Liver (tissue), 9 donors: ENCODE results near the gene ANKMY2. TPM values are rescaled to one million over a fixed set of nuclear protein-coding genes. Genes with fewer than 3 reads are reported as not detected.

ENCODE experiments used
- DNase-seq: peaks from one replicate; pipeline ENCODE4 v3.0.0-alpha.2; 2017; ENCODE audit warnings: low spot score
- H3K27ac ChIP-seq, 2 donors: one replicate each; pipeline ENCODE4 v1.7.0; 2013; ENCODE audit warnings: inconsistent platforms in 2 of 2, low read length in 2 of 2, control low read depth in 1 of 2, low read depth in 1 of 2, mild to moderate bottlenecking in 1 of 2
- H3K27me3 ChIP-seq, 4 donors: one replicate each; pipeline versions ENCODE4 v1.6.1 to v1.7.0; 2013; ENCODE audit warnings: low read length in 3 of 4, inconsistent platforms in 1 of 4, mild to moderate bottlenecking in 1 of 4, moderate library complexity in 1 of 4; ENCODE audit not compliant: control insufficient read depth in 4 of 4, insufficient read depth in 4 of 4
- H3K36me3 ChIP-seq, 4 donors: one replicate each; pipeline versions ENCODE4 v1.6.1 to v1.7.0; 2013; ENCODE audit warnings: low read length in 3 of 4, mild to moderate bottlenecking in 3 of 4, low read depth in 1 of 4, moderate library complexity in 1 of 4; ENCODE audit not compliant: control insufficient read depth in 4 of 4, insufficient read depth in 3 of 4
- H3K4me1 ChIP-seq, 4 donors: one replicate each; pipeline versions ENCODE4 v1.6.1 to v1.7.0; 2013; ENCODE audit warnings: low read length in 3 of 4, mild to moderate bottlenecking in 3 of 4, moderate library complexity in 1 of 4; ENCODE audit not compliant: control insufficient read depth in 4 of 4, insufficient read depth in 4 of 4
- H3K4me3 ChIP-seq, 3 donors: one replicate each; pipeline versions ENCODE4 v1.6.1 to v1.7.0; 2013; ENCODE audit warnings: low read length in 3 of 3, control low read depth in 1 of 3, low read depth in 1 of 3, mild to moderate bottlenecking in 1 of 3
- H3K9ac ChIP-seq, 2 donors: one replicate each; pipeline ENCODE4 v1.7.0; 2013; ENCODE audit warnings: low read length in 2 of 2, mild to moderate bottlenecking in 2 of 2, moderate library complexity in 2 of 2, control low read depth in 1 of 2, low read depth in 1 of 2
- H3K9me3 ChIP-seq, 4 donors: one replicate each; pipeline versions ENCODE4 v1.6.1 to v1.7.0; 2013; ENCODE audit warnings: low read length in 3 of 4; ENCODE audit not compliant: control insufficient read depth in 4 of 4
- ATF3 ChIP-seq: IDR thresholded peaks from 2 replicates; pipeline ENCODE4 v1.6.1; 2016; ENCODE audit warnings: antibody characterized with exemption
- EGR1 ChIP-seq, 2 donors: IDR thresholded peaks; 2 replicates each; pipeline ENCODE4 v1.6.1; 2016 to 2018; ENCODE audit warnings: antibody characterized with exemption in 2 of 2, low read depth in 2 of 2
- FOXA1 ChIP-seq: IDR thresholded peaks from 2 replicates; pipeline ENCODE4 v1.6.1; 2016; ENCODE audit warnings: antibody characterized with exemption
- FOXA2 ChIP-seq: IDR thresholded peaks from 2 replicates; pipeline ENCODE4 v1.6.1; 2016; ENCODE audit warnings: antibody characterized with exemption
- GABPA ChIP-seq, 2 donors: IDR thresholded peaks in 1 of 2; conservative IDR thresholded peaks in 1 of 2; 2 replicates each; pipeline ENCODE4 v1.6.1; 2016; ENCODE audit warnings: antibody characterized with exemption in 2 of 2, mild to moderate bottlenecking in 1 of 2, moderate library complexity in 1 of 2
- HNF4G ChIP-seq: IDR thresholded peaks from 2 replicates; pipeline ENCODE4 v1.6.1; 2016; ENCODE audit warnings: antibody characterized with exemption
- JUND ChIP-seq, 2 donors: IDR thresholded peaks; 2 replicates each; pipeline ENCODE4 v1.6.1; 2016; ENCODE audit warnings: antibody characterized with exemption in 2 of 2
- NR2F2 ChIP-seq: IDR thresholded peaks from 2 replicates; pipeline ENCODE4 v1.6.1; 2016; ENCODE audit warnings: antibody characterized with exemption
- RAD21 ChIP-seq, 2 donors: IDR thresholded peaks; 2 replicates each; pipeline ENCODE4 v1.6.1; 2016; ENCODE audit warnings: antibody characterized with exemption in 2 of 2, mild to moderate bottlenecking in 2 of 2
- RXRA ChIP-seq, 2 donors: IDR thresholded peaks; 2 replicates each; pipeline ENCODE4 v1.6.1; 2017 to 2018; ENCODE audit warnings: antibody characterized with exemption in 2 of 2, mild to moderate bottlenecking in 1 of 2
- SP1 ChIP-seq: IDR thresholded peaks from 2 replicates; pipeline ENCODE4 v1.6.1; 2018; ENCODE audit warnings: antibody characterized with exemption, mild to moderate bottlenecking
- TAF1 ChIP-seq: conservative IDR thresholded peaks from 2 replicates; pipeline ENCODE4 v1.6.1; 2016; ENCODE audit warnings: antibody characterized with exemption, mild to moderate bottlenecking
- YY1 ChIP-seq: IDR thresholded peaks from 2 replicates; pipeline ENCODE4 v1.6.1; 2016; ENCODE audit warnings: antibody characterized with exemption, mild to moderate bottlenecking
- ZBTB33 ChIP-seq: IDR thresholded peaks from 2 replicates; pipeline ENCODE4 v1.6.1; 2016; ENCODE audit warnings: antibody characterized with exemption
- WGBS: extraction: QIAGEN DNeasy Blood & Tissue Kit; methylation state at CpG from one replicate; pipeline ENCODE4 v1.1.7; 2013; 5-methylcytosine and 5-hydroxymethylcytosine counted together
- polyA plus RNA-seq, 2 donors: library from polyadenylated mRNA; stranded (reverse) in 1 of 2; unstranded in 1 of 2; fragments of 200-250 nt in 1 of 2; fragments of >200 nt in 1 of 2; fragmentation: Nextera tagmentation in 1 of 2; extraction: Ambion mirVana in 1 of 2; gene quantifications; one replicate each; pipeline versions ENCODE4 v1.2.1 to v1.2.3, GENCODE V29; 2013 to 2015
- total RNA-seq, 2 donors: library from RNA; depleted of rRNA; stranded (reverse); fragments of >200 nt; gene quantifications; one replicate each; pipeline ENCODE4 v1.2.3, GENCODE V29; 2014
- TF ChIP-seq, protein P1 (sequence below): fragments of 150-350 bp; IDR thresholded peaks from 2 replicates; pipeline ENCODE4 v1.5.1; 2017; ENCODE audit warnings: improper control_type of control experiment, low read depth, low read length; ENCODE audit not compliant: missing input control
- TF ChIP-seq, protein P2 (sequence below): IDR thresholded peaks from 2 replicates; pipeline ENCODE4 v1.6.1; 2016; ENCODE audit warnings: antibody characterized with exemption, mild to moderate bottlenecking
- TF ChIP-seq, protein P3 (sequence below): IDR thresholded peaks from 2 replicates; pipeline ENCODE4 v1.6.1; 2016; ENCODE audit warnings: antibody characterized with exemption
- donor health status: healthy.
- donor health status: healthy.
- donor health status: healthy.
- donor health status: healthy.
- donor health status: healthy.

The ANKMY2 gene
- total and polyA plus RNA-seq, 4 donors: 2.7 to 11.4 (median 5.4) TPM

- Histone ChIP-seq H3K36me3 (no peaks in the 10 kb centered on the region), H3K27me3 (no peaks in the 10 kb centered on the region)
Observed at GRCh38 chr7:16559497-16560179, 85.9 kb downstream of the ANKMY2 start.

More at GRCh38 chr7:16559497-16560179, 85.9 kb downstream of the ANKMY2 start:
- Histone ChIP-seq H3K27ac (no peak overlapping the region), H3K4me3 (no peak overlapping the region), H3K4me1 (no peaks in the 10 kb centered on the region), H3K9ac (no peak overlapping the region), H3K9me3 (no peaks in the 10 kb centered on the region)
- WGBS: 81% methylated on average over 3 of the region's 3 CpGs
- TF ChIP-seq TAF1 (no peak), ATF3 (no peak), RAD21 (IDR thresholded peaks at IDR 0.05) (no peak), EGR1 (IDR thresholded peaks at IDR 0.05; ENCODE audit: low read depth in 2 of 2) (no peak), NR2F2 (no peak), ZBTB33 (no peak), FOXA2 (no peak), SP1 (no peak), RXRA (IDR thresholded peaks at IDR 0.05) (no peak), HNF4G (no peak), YY1 (no peak), GABPA (IDR thresholded peaks at IDR 0.05 in 1 of 2, conservative IDR thresholded peaks at IDR 0.05 in 1 of 2) (no peak), FOXA1 (no peak), JUND (IDR thresholded peaks at IDR 0.05) (no peak)
- TF ChIP-seq, protein P1, sequence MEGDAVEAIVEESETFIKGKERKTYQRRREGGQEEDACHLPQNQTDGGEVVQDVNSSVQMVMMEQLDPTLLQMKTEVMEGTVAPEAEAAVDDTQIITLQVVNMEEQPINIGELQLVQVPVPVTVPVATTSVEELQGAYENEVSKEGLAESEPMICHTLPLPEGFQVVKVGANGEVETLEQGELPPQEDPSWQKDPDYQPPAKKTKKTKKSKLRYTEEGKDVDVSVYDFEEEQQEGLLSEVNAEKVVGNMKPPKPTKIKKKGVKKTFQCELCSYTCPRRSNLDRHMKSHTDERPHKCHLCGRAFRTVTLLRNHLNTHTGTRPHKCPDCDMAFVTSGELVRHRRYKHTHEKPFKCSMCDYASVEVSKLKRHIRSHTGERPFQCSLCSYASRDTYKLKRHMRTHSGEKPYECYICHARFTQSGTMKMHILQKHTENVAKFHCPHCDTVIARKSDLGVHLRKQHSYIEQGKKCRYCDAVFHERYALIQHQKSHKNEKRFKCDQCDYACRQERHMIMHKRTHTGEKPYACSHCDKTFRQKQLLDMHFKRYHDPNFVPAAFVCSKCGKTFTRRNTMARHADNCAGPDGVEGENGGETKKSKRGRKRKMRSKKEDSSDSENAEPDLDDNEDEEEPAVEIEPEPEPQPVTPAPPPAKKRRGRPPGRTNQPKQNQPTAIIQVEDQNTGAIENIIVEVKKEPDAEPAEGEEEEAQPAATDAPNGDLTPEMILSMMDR: no peak
- TF ChIP-seq, protein P2, sequence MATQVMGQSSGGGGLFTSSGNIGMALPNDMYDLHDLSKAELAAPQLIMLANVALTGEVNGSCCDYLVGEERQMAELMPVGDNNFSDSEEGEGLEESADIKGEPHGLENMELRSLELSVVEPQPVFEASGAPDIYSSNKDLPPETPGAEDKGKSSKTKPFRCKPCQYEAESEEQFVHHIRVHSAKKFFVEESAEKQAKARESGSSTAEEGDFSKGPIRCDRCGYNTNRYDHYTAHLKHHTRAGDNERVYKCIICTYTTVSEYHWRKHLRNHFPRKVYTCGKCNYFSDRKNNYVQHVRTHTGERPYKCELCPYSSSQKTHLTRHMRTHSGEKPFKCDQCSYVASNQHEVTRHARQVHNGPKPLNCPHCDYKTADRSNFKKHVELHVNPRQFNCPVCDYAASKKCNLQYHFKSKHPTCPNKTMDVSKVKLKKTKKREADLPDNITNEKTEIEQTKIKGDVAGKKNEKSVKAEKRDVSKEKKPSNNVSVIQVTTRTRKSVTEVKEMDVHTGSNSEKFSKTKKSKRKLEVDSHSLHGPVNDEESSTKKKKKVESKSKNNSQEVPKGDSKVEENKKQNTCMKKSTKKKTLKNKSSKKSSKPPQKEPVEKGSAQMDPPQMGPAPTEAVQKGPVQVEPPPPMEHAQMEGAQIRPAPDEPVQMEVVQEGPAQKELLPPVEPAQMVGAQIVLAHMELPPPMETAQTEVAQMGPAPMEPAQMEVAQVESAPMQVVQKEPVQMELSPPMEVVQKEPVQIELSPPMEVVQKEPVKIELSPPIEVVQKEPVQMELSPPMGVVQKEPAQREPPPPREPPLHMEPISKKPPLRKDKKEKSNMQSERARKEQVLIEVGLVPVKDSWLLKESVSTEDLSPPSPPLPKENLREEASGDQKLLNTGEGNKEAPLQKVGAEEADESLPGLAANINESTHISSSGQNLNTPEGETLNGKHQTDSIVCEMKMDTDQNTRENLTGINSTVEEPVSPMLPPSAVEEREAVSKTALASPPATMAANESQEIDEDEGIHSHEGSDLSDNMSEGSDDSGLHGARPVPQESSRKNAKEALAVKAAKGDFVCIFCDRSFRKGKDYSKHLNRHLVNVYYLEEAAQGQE: no peak
- TF ChIP-seq, protein P3, sequence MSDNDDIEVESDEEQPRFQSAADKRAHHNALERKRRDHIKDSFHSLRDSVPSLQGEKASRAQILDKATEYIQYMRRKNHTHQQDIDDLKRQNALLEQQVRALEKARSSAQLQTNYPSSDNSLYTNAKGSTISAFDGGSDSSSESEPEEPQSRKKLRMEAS: no peak
- DNase-seq: no peak
